Ascending aorta (tissue), 2 donors: ENCODE data around the gene IFNA21. TPM values are rescaled to one million over a fixed set of nuclear protein-coding genes. Genes with fewer than 3 reads are reported as not detected.
"Not testable (repeated sequence)": the region's sequence is repeated elsewhere in the genome, so short reads cannot be mapped to it uniquely, and the experiment has no call there.

Experiments
- DNase-seq, 2 donors: peaks; one replicate each; pipeline ENCODE4 v3.0.0-alpha.2; 2019; ENCODE audit warnings: low spot score in 2 of 2
- H3K27ac ChIP-seq, 2 donors: fragments of 200-600 bp; sonication (generic); one replicate each; pipeline ENCODE4 v1.5.1; 2016 to 2017; ENCODE audit warnings: mild to moderate bottlenecking in 1 of 2
- H3K27me3 ChIP-seq: fragments of 200-600 bp; sonication (generic); one replicate; pipeline ENCODE4 v1.5.1; 2017
- H3K36me3 ChIP-seq, 2 donors: fragments of 200-600 bp; sonication (generic); one replicate each; pipeline ENCODE4 v1.5.1; 2016
- H3K4me1 ChIP-seq, 2 donors: fragments of 200-600 bp; sonication (generic); one replicate each; pipeline ENCODE4 v1.5.1; 2016 to 2017; ENCODE audit warnings: mild to moderate bottlenecking in 1 of 2
- H3K4me3 ChIP-seq, 2 donors: fragments of 200-600 bp; sonication (generic); one replicate each; pipeline ENCODE4 v1.5.1; 2016 to 2017; ENCODE audit warnings: mild to moderate bottlenecking in 1 of 2
- H3K9me3 ChIP-seq, 2 donors: fragments of 200-600 bp; sonication (generic); one replicate each; pipeline ENCODE4 v1.5.1; 2016
- intact Hi-C: fragments of 100-400 bp; cut with DNase I; formaldehyde crosslinking; loops from one replicate; pipeline ENCODE4 v1.15.1; 2023
- total RNA-seq: library from RNA; depleted of rRNA; stranded (reverse); fragments of >200 nt; gene quantifications from one replicate; pipeline ENCODE4 v1.1.0, GENCODE V29; 2016
- TF ChIP-seq, protein P1 (sequence below), 3 experiments: fragments of 200-600 bp in 2 of 3; fragments of 450-650 bp in 1 of 3; sonication (generic) in 2 of 3; IDR thresholded peaks; one replicate each; pipeline ENCODE4 v1.5.1; 2016 to 2019; ENCODE audit warnings: antibody characterized with exemption in 3 of 3, mild to moderate bottlenecking in 1 of 3, moderate library complexity in 1 of 3

IFNA21 gene
- total RNA-seq, 1 donor from 2014 or later, result not detected

DNA sequence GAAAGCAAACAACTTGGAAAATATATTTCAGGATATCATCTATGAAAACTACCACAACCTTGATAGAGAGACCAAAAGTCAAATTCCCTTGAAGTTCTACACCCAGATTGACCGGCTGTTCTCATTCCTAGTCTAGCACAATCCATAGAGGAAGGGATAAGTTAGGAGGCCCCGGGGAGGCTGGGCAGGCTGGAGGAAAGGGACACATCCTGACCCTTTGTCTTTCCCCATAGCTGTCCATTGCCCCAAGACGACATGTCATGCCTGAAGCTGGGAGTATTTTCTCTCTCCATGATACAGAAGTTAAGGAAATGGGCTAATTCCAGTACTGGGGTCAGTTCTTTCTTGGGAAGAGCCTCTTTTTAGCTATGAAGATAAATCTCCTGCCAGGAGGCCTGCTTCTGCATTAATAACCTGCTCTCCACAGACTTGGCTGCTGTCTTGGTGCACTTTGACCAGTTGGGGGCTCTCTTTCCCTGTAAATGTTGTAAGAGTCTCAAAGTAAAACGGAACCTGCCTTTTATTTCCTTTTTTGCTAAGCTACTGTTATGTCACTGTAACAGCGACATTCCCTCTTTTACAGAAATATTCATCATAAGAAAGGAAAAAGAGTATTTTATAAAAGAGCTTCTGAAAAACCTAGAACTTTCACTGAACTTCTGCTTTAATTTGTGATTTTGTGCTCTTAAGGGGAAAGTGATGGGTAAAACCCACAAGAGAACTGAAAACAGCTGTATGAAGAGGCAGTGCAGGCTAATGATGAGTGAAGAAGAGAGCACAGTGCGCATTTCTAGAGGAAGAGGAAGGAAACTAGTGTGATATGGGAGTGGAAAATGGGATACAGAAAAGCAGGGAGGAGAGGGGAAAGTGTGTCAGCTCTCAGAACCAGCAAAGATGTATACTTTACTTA, 28.7 kb upstream of the IFNA21 start:
- H3K27ac ChIP-seq, H3K4me3 ChIP-seq, intact Hi-C loops, H3K4me1 ChIP-seq, H3K9me3 ChIP-seq, H3K36me3 ChIP-seq, H3K27me3 ChIP-seq, DNase-seq: not testable (repeated sequence)
- TF ChIP-seq, protein P1, sequence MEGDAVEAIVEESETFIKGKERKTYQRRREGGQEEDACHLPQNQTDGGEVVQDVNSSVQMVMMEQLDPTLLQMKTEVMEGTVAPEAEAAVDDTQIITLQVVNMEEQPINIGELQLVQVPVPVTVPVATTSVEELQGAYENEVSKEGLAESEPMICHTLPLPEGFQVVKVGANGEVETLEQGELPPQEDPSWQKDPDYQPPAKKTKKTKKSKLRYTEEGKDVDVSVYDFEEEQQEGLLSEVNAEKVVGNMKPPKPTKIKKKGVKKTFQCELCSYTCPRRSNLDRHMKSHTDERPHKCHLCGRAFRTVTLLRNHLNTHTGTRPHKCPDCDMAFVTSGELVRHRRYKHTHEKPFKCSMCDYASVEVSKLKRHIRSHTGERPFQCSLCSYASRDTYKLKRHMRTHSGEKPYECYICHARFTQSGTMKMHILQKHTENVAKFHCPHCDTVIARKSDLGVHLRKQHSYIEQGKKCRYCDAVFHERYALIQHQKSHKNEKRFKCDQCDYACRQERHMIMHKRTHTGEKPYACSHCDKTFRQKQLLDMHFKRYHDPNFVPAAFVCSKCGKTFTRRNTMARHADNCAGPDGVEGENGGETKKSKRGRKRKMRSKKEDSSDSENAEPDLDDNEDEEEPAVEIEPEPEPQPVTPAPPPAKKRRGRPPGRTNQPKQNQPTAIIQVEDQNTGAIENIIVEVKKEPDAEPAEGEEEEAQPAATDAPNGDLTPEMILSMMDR (IDR thresholded peaks at IDR 0.05), result peak; percentile 11 to 53 (median 51)

DNA sequence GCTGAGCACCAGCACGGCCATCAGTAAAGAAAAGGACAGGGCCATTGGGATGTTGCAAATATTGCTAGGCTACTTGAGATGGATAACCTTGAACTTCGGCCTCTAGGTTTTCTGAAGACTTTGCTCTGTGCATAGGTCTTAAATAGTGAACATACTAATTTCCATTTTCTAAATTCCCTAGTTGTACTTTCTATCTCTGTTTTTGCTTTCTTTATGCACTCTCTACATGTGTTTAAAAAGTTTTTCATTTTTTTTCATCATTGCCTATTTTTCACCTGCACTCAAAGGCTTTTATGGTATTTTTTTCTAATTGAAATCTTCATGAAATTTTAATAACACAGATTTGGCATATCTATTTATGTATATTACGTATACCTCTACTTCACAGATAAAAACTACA, 21.0 kb upstream of the IFNA21 start, which contains the start of gene IFNA4:
TSS of gene IFNA4 (minus strand) at position 101 of the 400 bp plus-strand sequence. CDS start at position 45, 56 bp downstream.
- H3K27ac ChIP-seq, DNase-seq, H3K4me3 ChIP-seq, H3K4me1 ChIP-seq, H3K36me3 ChIP-seq, H3K9me3 ChIP-seq, intact Hi-C loops, H3K27me3 ChIP-seq: not testable (repeated sequence)

DNA sequence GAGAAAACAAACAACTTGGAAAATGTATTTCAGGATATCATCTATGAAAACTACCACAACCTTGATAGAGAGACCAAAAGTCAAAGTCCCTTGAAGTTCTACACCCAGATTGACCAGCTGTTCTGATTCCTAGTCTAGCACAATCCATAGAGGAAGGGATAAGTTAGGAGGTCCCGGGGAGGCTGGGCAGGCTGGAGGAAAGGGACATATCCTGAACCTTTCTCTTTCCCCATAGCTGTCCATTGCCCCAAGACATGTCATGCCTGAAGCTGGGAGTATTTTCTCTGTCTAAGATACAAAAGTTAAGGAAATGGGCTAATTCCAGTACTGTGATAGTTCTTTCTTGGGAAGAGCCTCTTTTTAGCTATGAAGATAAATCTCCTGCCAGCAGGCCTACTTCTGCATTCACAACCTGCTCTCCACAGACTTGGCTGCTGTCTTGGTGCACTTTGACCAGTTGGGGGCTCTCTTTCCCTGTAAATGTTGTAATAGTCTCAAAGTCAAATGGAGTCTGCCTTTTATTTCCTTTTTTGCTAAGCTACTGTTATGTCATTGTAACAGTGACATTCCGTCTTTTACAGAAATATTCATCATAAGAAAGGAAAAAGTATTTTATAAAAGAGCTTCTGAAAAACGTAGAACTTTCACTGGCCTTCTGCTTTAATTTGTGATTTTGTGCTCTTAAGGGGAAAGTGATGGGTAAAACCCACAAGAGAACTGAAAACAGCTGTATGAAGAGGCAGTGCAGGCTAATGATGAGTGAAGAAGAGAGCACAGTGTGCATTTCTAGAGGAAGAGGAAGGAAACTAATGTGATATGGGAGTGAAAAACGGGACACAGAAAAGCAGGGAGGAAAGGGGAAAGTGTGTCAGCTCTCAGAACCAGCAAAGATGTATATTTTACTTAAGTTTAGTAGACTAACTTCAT, 16.6 kb upstream of the IFNA21 start:
- H3K4me1 ChIP-seq, H3K4me3 ChIP-seq, H3K9me3 ChIP-seq, H3K27ac ChIP-seq, H3K36me3 ChIP-seq, H3K27me3 ChIP-seq, intact Hi-C loops, DNase-seq: not testable (repeated sequence)
- TF ChIP-seq, protein P1 (IDR thresholded peaks at IDR 0.05), result peak in 2 of 3 experiments; percentile 24 to 37

DNA sequence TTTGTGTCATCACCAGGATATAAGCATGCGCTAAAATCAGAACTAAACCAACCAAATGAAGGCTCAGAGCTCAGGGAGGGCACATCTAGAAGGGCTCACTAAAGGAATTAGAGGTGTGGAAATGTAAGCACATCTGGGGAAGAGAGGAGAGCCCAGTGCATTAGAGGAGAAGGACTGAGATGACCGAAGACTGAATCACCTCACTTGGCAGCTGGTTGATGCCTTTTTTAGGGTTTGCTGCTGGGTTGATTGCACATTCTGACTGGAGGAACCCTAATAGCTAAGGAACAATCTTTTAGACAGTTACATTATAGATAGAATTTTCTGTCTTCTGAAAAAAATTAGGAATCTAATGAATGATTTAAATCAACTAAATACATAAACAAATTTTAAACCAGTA, 8.2 kb upstream of the IFNA21 start:
- DNase-seq, result no peak
- TF ChIP-seq, protein P1 (IDR thresholded peaks at IDR 0.05), result no peak
- H3K36me3 ChIP-seq, result no peaks in the 10 kb centered on the region
- intact Hi-C loops, result no loop called here
- H3K9me3 ChIP-seq, result no peaks in the 10 kb centered on the region
- no peaks in the 10 kb centered on the region for H3K27me3 ChIP-seq
- no peak overlapping the region for H3K4me3 ChIP-seq
- no peak overlapping the region for H3K27ac ChIP-seq
- no peaks in the 10 kb centered on the region for H3K4me1 ChIP-seq

DNA sequence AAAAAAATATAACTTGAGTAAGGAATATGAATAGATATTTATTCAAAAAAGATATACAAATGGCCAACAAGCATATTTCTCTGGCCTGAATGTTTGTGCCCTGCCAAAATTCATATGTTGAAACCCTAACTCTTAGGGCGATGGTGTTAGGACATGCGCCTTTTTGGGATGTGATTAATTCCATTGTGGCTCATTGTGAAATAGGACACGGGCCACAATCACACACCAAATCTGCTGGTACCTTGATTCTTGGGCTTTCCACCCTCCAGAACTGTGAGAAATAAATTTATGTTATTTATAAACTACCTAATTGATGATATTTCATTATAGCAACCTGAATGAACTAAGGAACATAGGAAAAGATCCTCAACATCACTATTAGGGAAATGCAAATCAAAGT, 5.7 kb upstream of the IFNA21 start:
- DNase-seq, result no peak
- Histone ChIP-seq H3K27ac (no peak overlapping the region), H3K4me1 (no peaks in the 10 kb centered on the region), H3K36me3 (no peaks in the 10 kb centered on the region), H3K4me3 (no peak overlapping the region), H3K27me3 (no peaks in the 10 kb centered on the region), H3K9me3 (no peaks in the 10 kb centered on the region)
- TF ChIP-seq, protein P1 (IDR thresholded peaks at IDR 0.05), result no peak
- intact Hi-C loops, result no loop called here
